Right lobe of liver (tissue), 4 donors: Measurements from ENCODE around the gene RCOR3.

ENCODE experiments used
- POLR2A ChIP-seq: fragments of 450-650 bp; IDR thresholded peaks from one replicate; pipeline ENCODE4 v1.6.1; 2017; ENCODE audit warnings: antibody characterized with exemption, mild to moderate bottlenecking
- TF ChIP-seq, protein P1 (sequence below), 4 donors: fragments of 200-600 bp in 3 of 4; fragments of 450-650 bp in 1 of 4; IDR thresholded peaks; one replicate each; pipeline versions ENCODE4 v1.5.1 to v1.8.0; 2016 to 2022; ENCODE audit warnings: antibody characterized with exemption in 4 of 4, mild to moderate bottlenecking in 2 of 4
- donor health status: DM: no; HTN: no; CAD: no.
- donor health status: DM: no; HTN: no; CAD: no.
- donor health status: DM: no; HTN: yes; CAD: no.

DNA sequence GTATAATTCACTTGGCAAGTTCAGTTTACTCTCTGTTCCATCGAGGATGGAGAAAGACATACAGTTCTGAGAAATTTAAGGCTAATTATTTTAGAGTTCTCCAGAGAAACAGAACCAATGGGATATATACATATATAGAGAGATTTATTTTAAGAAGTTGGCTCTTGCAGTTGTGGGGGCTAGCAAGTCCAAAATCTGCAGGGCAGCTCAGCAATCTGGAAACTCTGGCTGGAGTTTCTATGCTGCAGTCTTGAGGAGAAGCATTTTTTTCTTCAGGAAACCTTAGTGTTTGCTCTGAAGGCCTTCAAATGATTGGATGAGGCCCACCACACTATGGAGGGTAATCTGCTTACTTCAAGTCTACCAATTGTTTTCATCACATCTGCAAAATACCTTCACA lies 102.0 kb downstream of the RCOR3 start:
- TF ChIP-seq, protein P1, sequence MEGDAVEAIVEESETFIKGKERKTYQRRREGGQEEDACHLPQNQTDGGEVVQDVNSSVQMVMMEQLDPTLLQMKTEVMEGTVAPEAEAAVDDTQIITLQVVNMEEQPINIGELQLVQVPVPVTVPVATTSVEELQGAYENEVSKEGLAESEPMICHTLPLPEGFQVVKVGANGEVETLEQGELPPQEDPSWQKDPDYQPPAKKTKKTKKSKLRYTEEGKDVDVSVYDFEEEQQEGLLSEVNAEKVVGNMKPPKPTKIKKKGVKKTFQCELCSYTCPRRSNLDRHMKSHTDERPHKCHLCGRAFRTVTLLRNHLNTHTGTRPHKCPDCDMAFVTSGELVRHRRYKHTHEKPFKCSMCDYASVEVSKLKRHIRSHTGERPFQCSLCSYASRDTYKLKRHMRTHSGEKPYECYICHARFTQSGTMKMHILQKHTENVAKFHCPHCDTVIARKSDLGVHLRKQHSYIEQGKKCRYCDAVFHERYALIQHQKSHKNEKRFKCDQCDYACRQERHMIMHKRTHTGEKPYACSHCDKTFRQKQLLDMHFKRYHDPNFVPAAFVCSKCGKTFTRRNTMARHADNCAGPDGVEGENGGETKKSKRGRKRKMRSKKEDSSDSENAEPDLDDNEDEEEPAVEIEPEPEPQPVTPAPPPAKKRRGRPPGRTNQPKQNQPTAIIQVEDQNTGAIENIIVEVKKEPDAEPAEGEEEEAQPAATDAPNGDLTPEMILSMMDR (IDR thresholded peaks at IDR 0.05): no peak
- TF ChIP-seq POLR2A: no peak
